H1 (cell line): ENCODE results near the gene NTPCR. TPM values are rescaled to one million over a fixed set of nuclear protein-coding genes. Genes with fewer than 3 reads are reported as not detected.

Experiments
- CTCF ChIA-PET: fragments of 300-600 bp; sonication (Branson Sonifier 250); formaldehyde crosslinking; loops from one replicate; lab custom pipeline; 2021; ENCODE audit not compliant: partially characterized antibody; lab: Charles Lee
- POLR2A ChIA-PET: fragments of 300-600 bp; sonication (Branson Sonifier 250); formaldehyde crosslinking; loops from one replicate; lab custom pipeline; 2021; ENCODE audit warnings: inconsistent platforms; ENCODE audit not compliant: partially characterized antibody; lab: Charles Lee
- DNase-seq, 2 experiments: peaks; one replicate each; pipeline versions ENCODE4 v3.0.0 to v3.0.0-alpha.2; 2010 to 2022; ENCODE audit warnings: low spot score in 2 of 2, low read depth in 1 of 2, mixed read lengths in 1 of 2
- FAIRE-seq: peaks from 2 replicates; lab custom pipeline; 2011; peaks lifted over from hg19 to GRCh38; lab: Jason Lieb, UNC
- H2AFZ ChIP-seq: 2 replicates; pipeline ENCODE4 v1.8.1; 2012; ENCODE audit warnings: low read length, inconsistent platforms
- H2AK5ac ChIP-seq: 2 replicates; pipeline ENCODE4 v1.6.1; 2013; ENCODE audit warnings: low read depth, low read length
- H2BK120ac ChIP-seq: replicated peaks from 2 replicates; pipeline ENCODE3; 2013; ENCODE audit warnings: low read depth, low read length, inconsistent platforms
- H2BK12ac ChIP-seq: 2 replicates; pipeline ENCODE4 v1.6.1; 2013; ENCODE audit warnings: low read depth, low read length
- H2BK15ac ChIP-seq: 2 replicates; pipeline ENCODE4 v1.6.1; 2013; ENCODE audit warnings: low read length
- H2BK20ac ChIP-seq: 2 replicates; pipeline ENCODE4 v1.6.1; 2013; ENCODE audit warnings: low read length
- H2BK5ac ChIP-seq: 2 replicates; pipeline ENCODE4 v1.6.1; 2013; ENCODE audit warnings: low read depth, low read length
- H3K14ac ChIP-seq: 2 replicates; pipeline ENCODE4 v1.6.1; 2013; ENCODE audit warnings: inconsistent platforms; ENCODE audit not compliant: insufficient read length
- H3K18ac ChIP-seq: 2 replicates; pipeline ENCODE4 v1.6.1; 2013; ENCODE audit warnings: low read length; ENCODE audit errors: extremely low read depth
- H3K23ac ChIP-seq: 2 replicates; pipeline ENCODE4 v1.6.1; 2013; ENCODE audit warnings: inconsistent platforms; ENCODE audit not compliant: insufficient read length
- H3K23me2 ChIP-seq: 2 replicates; pipeline ENCODE4 v1.6.1; 2013; ENCODE audit warnings: low read depth, low read length
- H3K27ac ChIP-seq: 2 replicates; pipeline ENCODE4 v1.6.1; 2011; ENCODE audit warnings: low read depth, low read length, inconsistent platforms
- H3K27me3 ChIP-seq, 4 experiments: replicated peaks in 1 of 4; 1 replicate in 1 of 4; 2 replicates in 3 of 4; pipeline versions ENCODE4 v1.6.1 to v1.8.1; 2011 to 2013; ENCODE audit warnings: low read length in 3 of 4, mild to moderate bottlenecking in 3 of 4, inconsistent platforms in 2 of 4, mixed read lengths in 2 of 4, moderate library complexity in 1 of 4; ENCODE audit not compliant: control insufficient read depth in 3 of 4, insufficient read depth in 3 of 4; ENCODE audit errors: extremely low read depth in 1 of 4
- H3K36me3 ChIP-seq, 4 experiments: 2 replicates each; pipeline versions ENCODE4 v1.6.1 to v1.8.1; 2011 to 2013; ENCODE audit warnings: mild to moderate bottlenecking in 4 of 4, low read length in 3 of 4, moderate library complexity in 2 of 4, control low read depth in 1 of 4, inconsistent platforms in 1 of 4; ENCODE audit not compliant: insufficient read depth in 4 of 4, control insufficient read depth in 2 of 4
- H3K4ac ChIP-seq: replicated peaks from 2 replicates; pipeline ENCODE3; 2013; ENCODE audit warnings: low read length, low read depth, mixed read lengths, inconsistent platforms; ENCODE audit not compliant: insufficient read length
- H3K4me1 ChIP-seq, 4 experiments: replicated peaks in 1 of 4; 1 replicate in 1 of 4; 2 replicates in 3 of 4; pipeline versions ENCODE4 v1.6.1 to v1.8.1; 2011 to 2013; ENCODE audit warnings: low read length in 3 of 4, inconsistent platforms in 2 of 4, mixed read lengths in 1 of 4; ENCODE audit not compliant: insufficient read depth in 4 of 4, control insufficient read depth in 3 of 4
- H3K4me2 ChIP-seq, 2 experiments: 2 replicates each; pipeline versions ENCODE4 v1.6.1 to v1.8.1; 2011 to 2013; ENCODE audit warnings: low read depth in 2 of 2, low read length in 2 of 2, control low read depth in 1 of 2, inconsistent platforms in 1 of 2, mild to moderate bottlenecking in 1 of 2; ENCODE audit not compliant: insufficient read depth in 1 of 2
- H3K4me3 ChIP-seq, 4 experiments: fragments of 200-600, 300-600 bp in 1 of 4; sonication (generic), shearing (Covaris generic), sonication (Bioruptor Twin) in 1 of 4; 2 replicates each; pipeline versions ENCODE4 v1.5.1 to v1.8.1; 2011 to 2016; ENCODE audit warnings: low read length in 4 of 4, low read depth in 3 of 4, control low read depth in 2 of 4, inconsistent platforms in 2 of 4, mild to moderate bottlenecking in 2 of 4, mixed read lengths in 1 of 4, moderate library complexity in 1 of 4; ENCODE audit not compliant: insufficient read depth in 2 of 4; ENCODE audit errors: extremely low read depth in 1 of 4
- H3K56ac ChIP-seq: replicated peaks from 2 replicates; pipeline ENCODE3; 2013; ENCODE audit warnings: low read depth, mild to moderate bottlenecking, mixed read lengths, low read length, inconsistent platforms; ENCODE audit not compliant: insufficient read length
- H3K79me1 ChIP-seq: 2 replicates; pipeline ENCODE4 v1.6.1; 2013; ENCODE audit warnings: low read depth, low read length, control low read depth
- H3K79me2 ChIP-seq, 2 experiments: 2 replicates each; pipeline versions ENCODE4 v1.6.1 to v1.8.1; 2012 to 2013; ENCODE audit warnings: low read length in 2 of 2, mild to moderate bottlenecking in 2 of 2, inconsistent platforms in 1 of 2; ENCODE audit not compliant: insufficient read depth in 2 of 2, control insufficient read depth in 1 of 2
- H3K9ac ChIP-seq, 4 experiments: replicated peaks in 1 of 4; 1 replicate in 1 of 4; 2 replicates in 3 of 4; pipeline versions ENCODE4 v1.6.1 to v1.8.1; 2011 to 2013; ENCODE audit warnings: low read depth in 3 of 4, low read length in 3 of 4, control low read depth in 2 of 4, mild to moderate bottlenecking in 2 of 4, moderate library complexity in 2 of 4, inconsistent platforms in 1 of 4; ENCODE audit errors: extremely low read depth in 1 of 4
- H3K9me3 ChIP-seq, 2 experiments: 2 replicates each; pipeline versions ENCODE4 v1.6.1 to v1.8.1; 2012 to 2013; ENCODE audit warnings: mild to moderate bottlenecking in 2 of 2, moderate library complexity in 2 of 2, control low read depth in 1 of 2, inconsistent platforms in 1 of 2, low read depth in 1 of 2, low read length in 1 of 2, mixed read lengths in 1 of 2; ENCODE audit not compliant: insufficient read depth in 2 of 2
- H4K20me1 ChIP-seq, 2 experiments: replicated peaks in 1 of 2; 2 replicates each; pipeline versions ENCODE3 to v1.8.1; 2011 to 2013; ENCODE audit warnings: inconsistent platforms in 2 of 2, low read length in 2 of 2, mild to moderate bottlenecking in 1 of 2; ENCODE audit not compliant: insufficient read depth in 2 of 2, control insufficient read depth in 1 of 2
- H4K5ac ChIP-seq: 2 replicates; pipeline ENCODE4 v1.6.1; 2013; ENCODE audit warnings: low read length, low read depth, mixed read lengths, inconsistent platforms; ENCODE audit not compliant: insufficient read length
- H4K8ac ChIP-seq: 2 replicates; pipeline ENCODE4 v1.8.0; 2013; ENCODE audit warnings: mild to moderate bottlenecking, moderate library complexity, low read length, inconsistent platforms; ENCODE audit not compliant: insufficient read depth; ENCODE audit errors: extremely low read depth
- H4K91ac ChIP-seq: replicated peaks from 2 replicates; pipeline ENCODE3; 2013; ENCODE audit warnings: low read length, mixed read lengths, inconsistent platforms; ENCODE audit not compliant: insufficient read length
- POLR2AphosphoS5 ChIP-seq: IDR thresholded peaks from 2 replicates; pipeline ENCODE4 v1.6.1; 2011; ENCODE audit warnings: low read depth, low read length
- YY1 ChIP-seq: IDR thresholded peaks from 2 replicates; pipeline ENCODE4 v1.6.1; 2011; ENCODE audit warnings: low read depth, mild to moderate bottlenecking, low read length
- WGBS, 2 experiments: shearing (Covaris generic) in 1 of 2; methylation state at CpG; one replicate each; pipeline versions ENCODE4 v1.1.6 to v1.1.7; 2013 to 2015; ENCODE audit warnings: low lambda C conversion rate in 2 of 2, mixed read lengths in 2 of 2, inconsistent platforms in 1 of 2, low coverage in 1 of 2, missing lambda C conversion rate in 1 of 2; ENCODE audit not compliant: insufficient replicate concordance in 2 of 2, insufficient coverage in 1 of 2, insufficient read length in 1 of 2; ENCODE audit errors: extremely low coverage in 1 of 2, missing lambda C conversion rate in 1 of 2; 5-methylcytosine and 5-hydroxymethylcytosine counted together
- polyA plus RNA-seq, 7 experiments: library from polyadenylated mRNA; depleted of rRNA in 3 of 7; stranded (reverse) in 5 of 7; unstranded in 2 of 7; fragments of >200 nt in 5 of 7; fragments of 200-250 nt in 2 of 7; gene quantifications; 1 replicate in 5 of 7; 2 replicates in 1 of 7; 4 replicates in 1 of 7; pipeline versions ENCODE4 v1.2.1 to v1.2.3, GENCODE V29; 2011 to 2013; ENCODE audit warnings: missing spikeins in 2 of 7, mixed read lengths in 2 of 7
- total RNA-seq: library from RNA; stranded (reverse); fragmentation: NEBNext Ultra II Directional; extraction: Animal tissue kit (Norgen Biotek cat#: 25700); gene quantifications from 2 replicates; pipeline ENCODE4 v1.2.1, GENCODE V29; 2021

NTPCR gene
- total and polyA plus RNA-seq, 2 of the 8 experiments (the other 6 are each of a cell fraction or from before 2014, with no cell fraction given) = 22.6 to 73.1 TPM

DNA sequence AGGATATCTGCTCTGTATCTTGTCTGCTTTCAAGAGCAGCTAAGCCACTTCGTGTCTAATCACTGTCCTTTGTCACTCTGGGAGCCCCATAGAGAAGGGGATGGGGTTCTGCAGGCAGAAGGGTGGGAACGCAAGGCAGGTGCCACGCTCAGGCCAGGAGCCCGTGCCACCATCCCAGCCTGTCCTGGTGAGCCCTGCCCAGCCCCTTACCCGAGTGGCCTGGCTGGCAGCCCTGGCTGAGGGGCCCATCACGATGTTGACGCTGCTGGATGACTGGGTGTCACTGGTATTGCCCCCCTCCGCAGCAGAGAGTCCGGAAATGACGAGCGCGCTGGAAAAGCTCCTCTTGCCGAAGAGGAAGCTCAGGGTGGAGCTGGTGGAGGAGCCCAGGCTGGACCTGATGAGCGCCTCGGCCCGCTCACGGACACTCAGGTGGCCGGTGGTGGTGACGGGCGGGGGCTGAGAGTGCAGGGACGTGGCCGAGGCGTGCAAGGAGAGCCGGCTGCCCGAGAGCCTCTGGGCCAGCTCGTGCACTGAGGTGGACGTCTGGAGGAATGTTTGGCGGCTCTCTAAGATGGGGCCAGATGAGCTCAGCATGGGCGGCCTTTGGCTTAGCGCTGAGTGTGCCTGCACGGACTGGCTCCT lies 35.6 kb downstream of the NTPCR start:
- Histone ChIP-seq H4K91ac (no peak overlapping the region), H3K4ac (no peak overlapping the region), H3K18ac (no peak overlapping the region), H2AK5ac (no peak overlapping the region), H3K14ac (no peak overlapping the region), H3K4me3 (no peak overlapping the region), H2BK15ac (no peak overlapping the region), H3K27me3 (no peaks in the 10 kb centered on the region), H3K23me2 (no peaks in the 10 kb centered on the region), H2BK20ac (no peak overlapping the region), H4K5ac (no peak overlapping the region), H3K36me3 (peaks cover 0 to 7% (median 5%) of the 10 kb centered on the region in 4 experiments; a peak in 6 of 8 replicates), H3K23ac (no peak overlapping the region), H3K9me3 (no peaks in the 10 kb centered on the region), H3K79me1 (no peaks in the 10 kb centered on the region; the same call in 1 of the 2 replicates), H2BK12ac (no peak overlapping the region), H2BK120ac (no peak overlapping the region), H3K4me2 (no peak overlapping the region), H3K27ac (no peak overlapping the region), H3K79me2 (no peaks in the 10 kb centered on the region), H4K20me1 (no peaks in the 10 kb centered on the region), H2AFZ (no peak overlapping the region), H2BK5ac (no peak overlapping the region), H4K8ac (peak overlapping the region; percentile 45; the same call in 1 of the 2 replicates), H3K9ac (no peak overlapping the region), H3K56ac (no peak overlapping the region), H3K4me1 (no peaks in the 10 kb centered on the region)
- TF ChIP-seq YY1 = no peak
- TF ChIP-seq POLR2AphosphoS5 = peak; percentile 16; the same call in 1 of the 2 replicates
- WGBS, 2 experiments = 94% methylated on average over 29 of the region's 31 CpGs; no CpG with 5 or more reads in 1 of the 2 experiments
- no peak for FAIRE-seq
- DNase-seq = no peak
- ChIA-PET POLR2A (interaction anchor here (1.3 kb wide), 1 partner anchor 11 kb away, joined by 3 read pairs; no protein-coding TSS in a partner anchor), CTCF (interaction anchor here (1.5 to 2.0 kb wide), 2 partner anchors 10 to 19 kb away, joined by 3 to 6 read pairs; no protein-coding TSS in a partner anchor)
